H9 (cell line): ENCODE measurements around the gene ORAI1. TPM values are rescaled to one million over a fixed set of nuclear protein-coding genes. Genes with fewer than 3 reads are reported as not detected.

Experiments used
- DNase-seq: peaks from one replicate; pipeline ENCODE4 v3.0.0-alpha.2; 2017
- H2AFZ ChIP-seq: one replicate; pipeline ENCODE4 v1.6.1; 2013; ENCODE audit warnings: mild to moderate bottlenecking, low read length, control low read depth, moderate library complexity
- H2AK5ac ChIP-seq: 2 replicates; pipeline ENCODE4 v1.6.1; 2013; ENCODE audit warnings: low read length, control low read depth, mixed read lengths; ENCODE audit not compliant: insufficient read length
- H2BK120ac ChIP-seq: one replicate; pipeline ENCODE4 v1.6.1; 2013; ENCODE audit warnings: low read depth, mild to moderate bottlenecking, low read length, control low read depth, inconsistent platforms; ENCODE audit not compliant: poor library complexity, severe bottlenecking
- H2BK12ac ChIP-seq: 2 replicates; pipeline ENCODE4 v1.6.1; 2013; ENCODE audit warnings: low read length, control low read depth, mixed read lengths, low read depth; ENCODE audit not compliant: insufficient read length
- H2BK15ac ChIP-seq: 2 replicates; pipeline ENCODE4 v1.6.1; 2013; ENCODE audit warnings: low read depth, low read length, control low read depth
- H2BK20ac ChIP-seq: one replicate; pipeline ENCODE4 v1.6.1; 2013; ENCODE audit warnings: low read depth, mild to moderate bottlenecking, low read length, control low read depth, inconsistent platforms; ENCODE audit not compliant: poor library complexity, severe bottlenecking
- H2BK5ac ChIP-seq: 2 replicates; pipeline ENCODE4 v1.6.1; 2013; ENCODE audit warnings: low read length, control low read depth, mixed read lengths; ENCODE audit not compliant: insufficient read length
- H3K14ac ChIP-seq: 2 replicates; pipeline ENCODE4 v1.6.1; 2013; ENCODE audit warnings: low read length, control low read depth; ENCODE audit not compliant: insufficient read depth
- H3K18ac ChIP-seq: 2 replicates; pipeline ENCODE4 v1.6.1; 2013; ENCODE audit warnings: low read depth, mild to moderate bottlenecking, mixed read lengths, low read length, control low read depth; ENCODE audit not compliant: insufficient read length
- H3K23ac ChIP-seq: 2 replicates; pipeline ENCODE4 v1.6.1; 2013; ENCODE audit warnings: low read length, control low read depth, mixed read lengths, low read depth; ENCODE audit not compliant: insufficient read length
- H3K23me2 ChIP-seq: 2 replicates; pipeline ENCODE4 v1.6.1; 2013; ENCODE audit warnings: low read depth, mild to moderate bottlenecking, mixed read lengths, low read length, control low read depth; ENCODE audit not compliant: insufficient read length, poor library complexity, severe bottlenecking
- H3K27ac ChIP-seq: 2 replicates; pipeline ENCODE4 v1.5.1; 2013; ENCODE audit warnings: low read length, control low read depth, mixed read lengths, low read depth; ENCODE audit not compliant: insufficient read length
- H3K27me3 ChIP-seq: 2 replicates; pipeline ENCODE4 v1.6.1; 2013; ENCODE audit warnings: low read length, control low read depth, inconsistent platforms; ENCODE audit not compliant: insufficient read depth
- H3K4ac ChIP-seq: 2 replicates; pipeline ENCODE4 v1.6.1; 2013; ENCODE audit warnings: low read depth, mild to moderate bottlenecking, control low read depth, inconsistent platforms, low read length, moderate library complexity
- H3K4me1 ChIP-seq: 2 replicates; pipeline ENCODE4 v1.6.1; 2013; ENCODE audit warnings: low read length, control low read depth, inconsistent platforms; ENCODE audit not compliant: insufficient read depth
- H3K4me2 ChIP-seq: 2 replicates; pipeline ENCODE4 v1.6.1; 2013; ENCODE audit warnings: low read length, control low read depth, mixed read lengths; ENCODE audit not compliant: insufficient read length, insufficient read depth
- H3K56ac ChIP-seq: 2 replicates; pipeline ENCODE4 v1.6.1; 2013; ENCODE audit warnings: low read depth, mild to moderate bottlenecking, mixed read lengths, low read length, control low read depth; ENCODE audit not compliant: insufficient read length
- H3K79me1 ChIP-seq: 2 replicates; pipeline ENCODE4 v1.6.1; 2013; ENCODE audit warnings: low read depth, mild to moderate bottlenecking, moderate library complexity, low read length, control low read depth, inconsistent platforms; ENCODE audit not compliant: insufficient read depth, poor library complexity, severe bottlenecking
- H3K79me2 ChIP-seq: 2 replicates; pipeline ENCODE4 v1.6.1; 2013; ENCODE audit warnings: low read length, control low read depth, inconsistent platforms; ENCODE audit not compliant: insufficient read depth
- H3K9ac ChIP-seq: 2 replicates; pipeline ENCODE4 v1.6.1; 2013; ENCODE audit warnings: low read length, control low read depth, mixed read lengths; ENCODE audit not compliant: insufficient read length; ENCODE audit errors: extremely low read depth
- H3K9me3 ChIP-seq: one replicate; pipeline ENCODE4 v1.6.1; 2013; ENCODE audit warnings: low read depth, low read length, inconsistent platforms; ENCODE audit not compliant: control insufficient read depth
- H3T11ph ChIP-seq: one replicate; pipeline ENCODE4 v1.6.1; 2013; ENCODE audit warnings: mild to moderate bottlenecking, low read length, control low read depth, inconsistent platforms
- H4K20me1 ChIP-seq: one replicate; pipeline ENCODE4 v1.6.1; 2013; ENCODE audit not compliant: control insufficient read depth, insufficient read length, insufficient read depth
- H4K5ac ChIP-seq: 2 replicates; pipeline ENCODE4 v1.6.1; 2013; ENCODE audit warnings: low read depth, mild to moderate bottlenecking, mixed read lengths, low read length, control low read depth; ENCODE audit not compliant: insufficient read length
- H4K8ac ChIP-seq: replicated peaks from 2 replicates; pipeline ENCODE4 v1.6.1; 2013; ENCODE audit warnings: low read length, control low read depth, mixed read lengths, low read depth; ENCODE audit not compliant: insufficient read length
- H4K91ac ChIP-seq: 2 replicates; pipeline ENCODE4 v1.6.1; 2013; ENCODE audit warnings: low read depth, mild to moderate bottlenecking, moderate library complexity, mixed read lengths, low read length, control low read depth; ENCODE audit not compliant: insufficient read length
- H3K27ac Mint-ChIP-seq, 3 experiments: 2 replicates in 2 of 3; 3 replicates in 1 of 3; pipeline ENCODE4 v1.8.0; 2020 to 2021; ENCODE audit warnings: mixed read lengths in 3 of 3, mild to moderate bottlenecking in 1 of 3, moderate library complexity in 1 of 3
- H3K27me3 Mint-ChIP-seq: 2 replicates; pipeline ENCODE4 v1.8.0; 2021; ENCODE audit warnings: low read depth, mild to moderate bottlenecking, moderate library complexity, mixed read lengths
- H3K36me3 Mint-ChIP-seq, 3 experiments: 2 replicates in 2 of 3; 3 replicates in 1 of 3; pipeline ENCODE4 v1.8.0; 2020 to 2021; ENCODE audit warnings: low read depth in 3 of 3, mixed read lengths in 3 of 3; ENCODE audit not compliant: insufficient read depth in 1 of 3
- H3K4me1 Mint-ChIP-seq, 2 experiments: 2 replicates each; pipeline ENCODE4 v1.8.0; 2020; ENCODE audit warnings: mixed read lengths in 2 of 2
- H3K4me3 Mint-ChIP-seq, 2 experiments: 2 replicates in 1 of 2; 3 replicates in 1 of 2; pipeline ENCODE4 v1.8.0; 2020 to 2021; ENCODE audit warnings: mild to moderate bottlenecking in 2 of 2, mixed read lengths in 2 of 2, moderate library complexity in 1 of 2
- H3K9me3 Mint-ChIP-seq, 2 experiments: 2 replicates in 1 of 2; 3 replicates in 1 of 2; pipeline ENCODE4 v1.8.0; 2020; ENCODE audit warnings: mild to moderate bottlenecking in 2 of 2, mixed read lengths in 2 of 2, moderate library complexity in 1 of 2
- WGBS: extraction: QIAGEN DNeasy Blood & Tissue Kit; methylation state at CpG from one replicate; pipeline ENCODE4 v1.1.7; 2013; ENCODE audit warnings: missing lambda C conversion rate, low lambda C conversion rate, mixed read lengths; ENCODE audit not compliant: insufficient read length; ENCODE audit errors: extremely low coverage; 5-methylcytosine and 5-hydroxymethylcytosine counted together
- total RNA-seq: library from RNA; stranded (reverse); gene quantifications from 2 replicates; pipeline ENCODE4 v1.2.1, GENCODE V29; 2021
- TF ChIP-seq, protein P1 (sequence below): fragments of 200-600 bp; sonication (generic); conservative IDR thresholded peaks from 3 replicates; pipeline ENCODE4 v1.8.0; 2021; ENCODE audit warnings: antibody characterized with exemption, mild to moderate bottlenecking

The ORAI1 gene
- total RNA-seq, 1 experiment from 2014 or later: 24.7 TPM

DNA sequence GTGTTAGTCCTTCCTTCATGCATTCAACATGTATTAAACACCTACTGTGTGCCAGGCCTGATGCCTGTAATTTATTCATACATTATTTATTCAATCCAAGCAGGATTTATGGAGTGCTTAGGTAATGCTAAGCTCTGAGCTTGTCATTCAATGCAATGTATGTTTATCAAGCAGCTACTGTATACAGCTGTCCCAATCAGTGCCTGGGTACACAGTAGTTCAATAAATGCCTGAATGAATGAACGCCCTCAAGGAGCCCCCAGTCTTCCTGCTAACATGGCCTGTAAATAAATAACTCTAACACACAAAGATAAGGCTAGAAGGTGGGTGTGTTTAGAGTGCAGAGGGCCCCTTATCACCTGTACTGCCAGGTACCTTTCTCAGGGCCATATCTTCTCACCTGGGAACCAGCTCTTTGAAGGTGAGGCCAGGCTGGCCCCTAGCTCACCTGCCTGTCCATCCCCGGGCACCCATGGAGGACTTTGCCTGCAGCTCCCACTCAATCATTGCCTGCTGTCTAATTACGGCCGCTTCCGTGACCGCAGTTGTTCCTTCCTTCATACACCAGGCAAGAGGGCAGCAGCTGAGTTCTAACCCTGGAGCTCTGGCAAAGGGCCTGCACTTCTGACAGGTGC is 25.5 kb upstream of the ORAI1 start:
- H3K36me3 Mint-ChIP-seq: peaks cover 2 to 14% (median 8%) of the 10 kb centered on the region in 3 experiments; a peak in 5 of 7 replicates
- H3K9me3 Mint-ChIP-seq: peaks cover 0 to 3% of the 10 kb centered on the region in 2 experiments; a peak in 1 of 5 replicates
- Histone ChIP-seq H3K27me3 (no peaks in the 10 kb centered on the region), H3K9ac (no peak overlapping the region), H3K4me2 (no peak overlapping the region), H2BK20ac (no peak overlapping the region), H3K23me2 (no peaks in the 10 kb centered on the region), H3T11ph (no peak overlapping the region), H2BK15ac (no peak overlapping the region), H3K9me3 (no peaks in the 10 kb centered on the region), H2BK5ac (no peak overlapping the region), H3K23ac (no peak overlapping the region), H2BK12ac (no peak overlapping the region), H3K18ac (no peak overlapping the region), H4K20me1 (no peaks in the 10 kb centered on the region), H4K5ac (no peak overlapping the region), H3K79me2 (no peaks in the 10 kb centered on the region), H3K14ac (no peak overlapping the region), H3K79me1 (no peaks in the 10 kb centered on the region), H3K4ac (no peak overlapping the region), H3K4me1 (no peaks in the 10 kb centered on the region), H4K91ac (no peak overlapping the region), H2BK120ac (no peak overlapping the region), H3K27ac (no peak overlapping the region), H2AFZ (no peak overlapping the region), H4K8ac (no peak overlapping the region), H2AK5ac (no peak overlapping the region), H3K56ac (no peak overlapping the region)
- WGBS: no CpG with 5 or more reads among the region's 6 CpGs
- H3K27ac Mint-ChIP-seq: no peak overlapping the region
- H3K27me3 Mint-ChIP-seq: no peaks in the 10 kb centered on the region
- H3K4me3 Mint-ChIP-seq: no peak overlapping the region
- no peak for DNase-seq
- TF ChIP-seq, protein P1, sequence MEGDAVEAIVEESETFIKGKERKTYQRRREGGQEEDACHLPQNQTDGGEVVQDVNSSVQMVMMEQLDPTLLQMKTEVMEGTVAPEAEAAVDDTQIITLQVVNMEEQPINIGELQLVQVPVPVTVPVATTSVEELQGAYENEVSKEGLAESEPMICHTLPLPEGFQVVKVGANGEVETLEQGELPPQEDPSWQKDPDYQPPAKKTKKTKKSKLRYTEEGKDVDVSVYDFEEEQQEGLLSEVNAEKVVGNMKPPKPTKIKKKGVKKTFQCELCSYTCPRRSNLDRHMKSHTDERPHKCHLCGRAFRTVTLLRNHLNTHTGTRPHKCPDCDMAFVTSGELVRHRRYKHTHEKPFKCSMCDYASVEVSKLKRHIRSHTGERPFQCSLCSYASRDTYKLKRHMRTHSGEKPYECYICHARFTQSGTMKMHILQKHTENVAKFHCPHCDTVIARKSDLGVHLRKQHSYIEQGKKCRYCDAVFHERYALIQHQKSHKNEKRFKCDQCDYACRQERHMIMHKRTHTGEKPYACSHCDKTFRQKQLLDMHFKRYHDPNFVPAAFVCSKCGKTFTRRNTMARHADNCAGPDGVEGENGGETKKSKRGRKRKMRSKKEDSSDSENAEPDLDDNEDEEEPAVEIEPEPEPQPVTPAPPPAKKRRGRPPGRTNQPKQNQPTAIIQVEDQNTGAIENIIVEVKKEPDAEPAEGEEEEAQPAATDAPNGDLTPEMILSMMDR: no peak
- H3K4me1 Mint-ChIP-seq: no peaks in the 10 kb centered on the region
